ENCODE results near the gene SEC14L5.
"Not testable (repeated sequence)": the region's sequence is repeated elsewhere in the genome, so short reads cannot be mapped to it uniquely, and the experiment has no call there.

The SEC14L5 gene

DNA sequence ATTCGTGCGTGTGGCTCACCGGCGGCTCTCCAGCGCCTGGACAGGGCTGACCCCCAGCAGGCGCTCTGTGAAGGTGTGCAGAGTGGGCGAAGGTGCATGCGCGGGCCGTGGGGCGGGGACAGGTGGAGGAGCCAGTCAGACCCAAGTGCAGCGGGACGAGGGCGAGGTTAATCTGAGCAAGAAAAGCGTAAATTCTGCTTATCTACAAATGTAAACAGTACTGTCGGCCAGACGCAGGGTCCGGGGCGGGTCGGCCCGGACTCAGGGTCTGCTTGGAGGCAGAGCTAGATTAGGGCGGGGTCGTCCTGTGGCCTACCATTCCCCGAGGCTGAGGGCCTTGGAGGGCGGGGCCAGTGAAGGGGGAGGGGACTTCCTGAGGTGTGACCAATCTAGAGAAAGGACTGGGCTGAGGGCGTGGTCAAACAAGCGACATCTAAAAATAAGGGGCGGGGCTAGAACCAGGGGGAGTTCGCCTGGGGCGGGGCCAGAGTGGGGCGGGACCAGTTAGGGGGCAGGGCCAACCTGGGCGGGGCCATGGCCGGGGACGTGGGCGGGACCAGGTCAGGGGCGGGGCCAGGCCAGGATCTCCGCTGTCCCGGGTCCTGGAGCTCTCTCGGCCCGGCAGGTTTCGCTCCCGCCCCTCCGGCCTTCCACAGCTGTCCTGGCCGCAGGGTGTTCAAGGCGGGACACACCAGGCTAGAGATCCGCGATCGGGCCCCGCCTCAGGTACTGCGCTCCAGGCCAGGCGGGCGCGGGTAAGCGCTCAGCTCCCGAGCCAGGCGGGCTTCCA lies at the start of gene SEC14L5:
Gene SEC14L5 (plus strand): TSS at position 611 of the 790 bp plus-strand sequence. CDS start 994 bp downstream, outside the sequence.
- DNase-seq, result peak; percentile 93

DNA sequence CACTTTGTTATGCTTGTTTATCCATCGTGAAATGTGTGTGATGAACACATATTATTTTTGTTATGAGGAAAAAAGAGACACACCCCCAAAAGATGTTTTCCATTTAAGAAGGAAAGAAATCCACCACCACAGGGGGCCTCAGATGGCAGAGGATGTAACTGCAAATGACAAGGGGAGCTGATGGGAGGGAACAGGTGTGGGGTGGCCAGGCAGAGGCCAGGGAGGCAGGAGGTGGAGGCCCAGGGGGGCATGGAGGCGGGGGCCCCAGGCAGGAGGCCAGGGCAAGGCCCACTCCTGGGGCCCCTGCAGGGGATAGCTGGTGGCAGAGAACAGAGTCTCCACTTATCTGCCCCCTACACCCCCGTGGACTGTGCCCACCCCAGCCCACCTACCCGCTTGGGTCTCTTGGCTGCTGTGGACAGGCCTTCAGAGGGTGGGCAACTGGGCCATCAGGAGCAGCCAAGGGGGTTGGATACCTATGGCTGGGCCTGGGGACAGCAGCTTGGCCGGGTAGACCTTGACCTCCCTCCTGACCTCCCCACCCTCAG lies 49.2 kb upstream of the SEC14L5 start:
- no peak for DNase-seq

DNA sequence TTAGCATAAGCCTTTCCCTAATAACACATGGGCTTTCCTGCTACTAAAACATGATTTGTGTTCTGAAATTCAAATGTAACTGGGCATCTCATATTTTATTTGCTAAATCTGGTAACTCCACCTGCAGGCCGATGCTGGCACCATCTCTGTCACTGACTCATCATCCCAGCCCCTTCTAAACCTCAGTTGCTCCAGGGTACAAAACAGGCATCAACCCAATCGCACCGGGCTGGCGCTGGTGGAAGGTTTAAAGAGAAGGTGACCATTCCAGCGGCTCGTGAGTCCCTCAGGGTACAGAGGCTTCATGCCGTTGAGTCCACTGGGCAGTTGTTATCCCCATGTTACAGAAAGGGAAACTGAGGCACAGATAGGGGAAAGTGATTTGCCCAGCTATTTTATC lies 48.3 kb upstream of the SEC14L5 start:
- no peak for DNase-seq

DNA sequence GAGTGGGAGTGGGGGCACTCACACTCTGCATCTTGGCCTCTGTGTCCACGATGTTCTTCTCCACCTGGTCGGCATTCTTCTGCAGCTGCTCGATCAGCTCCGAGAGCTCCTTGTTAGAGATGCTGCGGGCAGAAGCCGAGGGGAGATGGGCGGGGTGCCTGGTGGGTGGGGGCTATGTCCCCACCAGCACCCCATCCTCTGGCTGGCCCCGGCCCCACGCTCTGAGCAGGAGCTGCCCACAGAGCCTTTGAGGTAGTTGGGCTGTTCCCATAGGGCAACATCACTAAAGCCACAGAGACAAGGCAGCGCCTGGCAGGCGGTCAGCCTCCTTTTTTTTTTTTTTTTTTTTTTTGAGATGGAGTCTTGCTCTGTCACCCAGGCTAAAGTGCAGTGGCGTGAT lies 47.3 kb upstream of the SEC14L5 start:
- no peak for DNase-seq

DNA sequence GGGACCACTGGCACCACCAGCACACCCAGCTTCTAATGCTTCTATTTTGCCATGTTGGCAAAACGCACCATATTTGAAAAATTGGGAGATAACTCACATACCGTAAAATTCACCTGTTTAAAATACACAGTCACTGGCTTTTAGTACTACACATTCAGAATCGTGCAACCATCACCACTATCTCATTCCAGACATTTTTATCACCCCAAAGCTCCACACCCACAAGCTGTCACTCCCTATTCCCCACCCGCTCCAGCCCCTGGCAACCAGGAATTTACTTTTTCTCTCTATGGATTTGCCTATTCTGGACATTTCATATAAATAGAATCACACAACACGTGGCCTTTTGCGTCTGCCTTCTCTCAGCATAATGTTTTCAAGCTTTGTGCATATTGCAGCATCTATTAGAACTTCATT lies 46.2 kb upstream of the SEC14L5 start:
- DNase-seq, result no peak

DNA sequence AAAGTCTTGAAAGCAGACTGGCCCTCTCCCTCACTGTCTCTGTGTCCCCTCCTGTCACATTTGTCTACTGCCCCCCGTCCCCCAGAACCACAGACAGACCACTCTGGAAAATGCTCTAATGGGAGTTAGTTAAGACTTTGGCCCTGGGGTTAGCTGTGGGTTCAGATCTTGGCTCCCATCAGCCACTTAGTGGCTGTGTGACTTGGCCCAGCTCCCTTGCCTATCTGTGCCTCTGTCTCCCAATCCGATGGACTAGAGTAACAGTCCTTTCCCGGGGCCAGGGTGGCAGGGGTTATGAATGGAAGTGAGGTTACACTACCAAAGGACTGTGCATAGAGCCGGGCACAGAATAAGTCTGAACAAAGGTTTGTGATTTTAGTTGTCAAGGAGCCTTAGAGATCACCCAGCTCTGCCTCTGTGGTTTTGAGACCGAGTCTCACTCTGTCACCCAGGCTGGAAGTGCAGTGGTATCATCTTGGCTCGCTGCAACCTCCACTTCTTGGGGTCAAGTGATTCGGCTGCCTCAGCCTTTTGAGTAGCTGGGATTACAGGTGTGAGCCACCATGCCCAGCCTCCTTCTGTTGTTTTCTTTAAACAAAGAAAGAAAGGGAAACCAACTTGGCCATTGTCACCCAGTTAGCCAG lies 44.9 kb upstream of the SEC14L5 start:
- no peak for DNase-seq

DNA sequence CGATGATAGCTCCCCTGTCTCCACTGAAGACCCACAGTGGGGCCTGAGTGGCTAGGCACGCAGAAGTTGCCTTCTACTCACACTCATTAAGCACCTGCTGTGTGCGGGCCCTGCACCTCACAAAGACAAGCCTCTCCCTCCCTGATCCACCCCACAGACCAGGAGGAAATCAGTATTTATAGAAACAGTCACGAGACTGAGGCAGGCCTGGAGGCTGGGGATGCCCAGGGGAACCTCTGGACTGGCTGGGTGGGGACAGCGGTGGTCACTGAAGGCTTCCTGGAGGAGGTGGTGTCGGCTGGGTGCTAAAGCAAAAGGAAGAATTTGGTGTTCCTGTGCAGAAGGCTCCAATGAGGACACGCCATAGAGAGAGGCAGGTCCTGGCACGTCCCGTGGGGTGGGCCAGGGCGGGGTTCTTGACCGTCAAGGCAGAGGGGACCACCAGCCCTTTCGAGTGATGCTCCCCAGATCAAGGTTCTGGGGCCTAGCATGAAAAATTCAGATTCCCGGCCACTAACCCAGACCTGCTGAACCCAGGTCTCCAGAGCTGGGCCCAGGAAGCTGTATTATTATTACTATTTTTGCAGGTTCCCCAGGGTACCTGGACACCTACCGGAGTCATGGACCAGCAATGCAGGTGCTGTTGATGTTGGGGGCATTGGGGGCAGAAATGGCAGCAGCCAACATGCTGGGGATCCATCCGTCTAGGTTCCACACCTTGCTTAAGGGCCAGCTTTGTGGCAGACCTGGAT lies 44.2 kb upstream of the SEC14L5 start:
- DNase-seq, result no peak

DNA sequence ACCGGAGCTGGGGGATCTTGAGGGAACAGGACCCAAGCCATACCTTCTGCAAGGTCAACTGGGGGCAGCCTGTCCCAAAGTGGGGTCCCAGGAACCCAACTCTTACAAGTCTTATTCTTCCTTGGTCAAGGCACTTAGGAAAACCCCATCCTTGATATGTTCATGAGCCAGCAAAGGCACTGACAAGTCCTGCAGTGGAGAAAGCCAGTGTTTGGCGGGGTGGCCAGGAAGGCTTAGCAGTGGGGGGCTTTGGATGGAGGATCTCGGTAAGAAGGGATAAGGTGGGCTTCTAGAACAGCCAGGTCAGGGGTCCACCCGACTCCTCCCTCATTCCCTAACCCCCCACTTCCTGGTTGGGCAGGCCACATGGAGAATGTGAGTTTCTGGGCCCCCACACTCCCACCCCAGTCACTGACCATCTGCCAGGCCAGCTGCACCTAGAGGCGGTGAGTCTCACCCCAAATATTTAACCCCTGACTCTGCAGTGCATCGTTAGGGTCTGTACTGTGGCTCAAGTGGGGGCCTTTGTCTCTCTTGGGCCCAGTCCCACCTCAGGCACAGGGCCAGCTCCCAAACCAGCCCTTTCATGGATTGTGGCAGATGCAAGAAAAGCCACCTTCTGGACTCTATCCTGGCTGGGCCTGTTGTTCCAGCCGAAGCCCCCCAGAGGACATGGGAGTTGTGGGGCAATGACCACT lies 43.5 kb upstream of the SEC14L5 start:
- no peak for DNase-seq

DNA sequence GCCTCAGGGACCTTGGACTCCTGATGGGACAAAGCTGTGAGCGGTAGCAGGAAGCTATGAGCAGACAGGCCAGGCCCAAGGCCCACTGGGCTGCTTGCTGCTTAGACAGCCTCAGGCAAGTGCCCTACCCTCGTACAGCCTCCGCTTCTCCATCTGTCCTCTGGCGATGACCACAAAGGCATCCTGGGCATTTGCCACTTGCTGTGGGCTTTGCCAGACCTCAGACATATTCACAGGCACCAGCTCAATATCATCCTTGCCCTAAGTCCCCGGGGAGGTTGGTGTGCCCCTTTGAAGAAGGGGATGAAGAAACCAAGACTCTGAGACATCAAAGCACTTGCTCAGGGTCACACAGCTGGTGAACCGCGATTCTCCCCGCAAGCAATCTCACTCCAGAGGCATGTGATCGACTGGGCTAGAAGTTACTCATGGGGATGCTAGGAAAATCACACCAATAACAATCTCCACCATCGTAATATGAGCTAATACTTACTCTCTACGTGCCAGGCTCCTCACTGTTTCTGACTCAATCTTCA lies 42.8 kb upstream of the SEC14L5 start:
- no peak for DNase-seq

DNA sequence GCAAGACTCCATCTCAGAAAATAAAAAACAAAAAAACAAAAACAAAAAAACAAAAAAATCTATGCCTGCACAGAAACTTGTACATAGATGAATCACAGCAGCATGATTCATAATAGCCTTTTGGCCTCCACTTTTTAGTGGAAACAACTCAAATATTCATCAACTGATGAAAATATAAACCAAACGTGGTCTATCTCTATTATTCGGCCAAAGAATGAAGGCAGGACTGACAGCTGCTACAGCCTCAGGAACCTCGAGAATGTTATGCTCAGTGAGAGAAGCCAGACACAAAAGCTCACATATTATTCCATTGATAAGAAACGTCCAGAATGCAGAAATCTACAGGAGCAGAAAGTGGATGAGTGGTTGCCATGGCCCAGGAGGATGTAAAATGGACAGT lies 41.0 kb upstream of the SEC14L5 start:
- no peak for DNase-seq

DNA sequence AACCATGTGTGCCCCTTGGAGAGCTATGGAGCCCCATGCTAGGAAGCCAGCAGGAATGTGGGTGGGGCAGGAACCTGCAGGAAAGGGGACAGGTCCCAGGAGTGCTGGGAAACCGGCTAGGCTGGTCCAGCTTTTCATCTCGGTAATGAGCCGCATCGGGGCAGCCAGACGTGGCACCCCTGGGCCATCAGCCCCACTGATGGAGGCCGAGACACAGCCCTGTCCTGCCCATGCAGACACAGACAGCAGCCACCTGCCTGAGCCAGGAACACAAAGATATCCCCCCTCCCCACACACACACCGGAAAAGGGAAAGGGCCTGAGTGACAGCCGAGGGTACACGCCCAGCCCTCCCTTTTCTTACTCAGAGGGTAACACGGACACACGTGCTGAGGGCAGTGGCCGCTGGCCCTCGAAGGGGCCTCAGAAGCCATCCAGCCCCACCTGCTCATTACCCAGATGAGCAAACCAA lies 39.3 kb upstream of the SEC14L5 start:
- DNase-seq, result no peak

DNA sequence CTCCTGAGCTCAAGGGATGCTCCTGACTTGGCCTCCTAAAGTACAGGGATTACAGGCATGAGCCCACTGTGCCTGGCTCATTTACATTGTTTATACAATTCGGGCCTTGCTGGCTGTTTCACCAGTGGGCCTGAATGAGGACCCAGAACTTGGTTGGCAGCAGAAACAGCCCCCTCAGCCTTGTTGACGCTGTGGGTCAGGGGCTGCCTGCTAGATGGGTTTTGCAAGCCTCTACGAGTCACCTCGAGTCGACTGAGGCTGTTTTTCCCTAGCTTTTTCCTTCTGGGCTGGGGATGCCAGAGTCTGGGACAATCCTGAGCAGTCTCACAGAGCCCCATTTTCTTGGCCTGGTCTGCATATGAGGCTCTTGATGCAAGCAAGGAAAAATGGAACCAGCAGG lies 37.3 kb upstream of the SEC14L5 start:
- no peak for DNase-seq

DNA sequence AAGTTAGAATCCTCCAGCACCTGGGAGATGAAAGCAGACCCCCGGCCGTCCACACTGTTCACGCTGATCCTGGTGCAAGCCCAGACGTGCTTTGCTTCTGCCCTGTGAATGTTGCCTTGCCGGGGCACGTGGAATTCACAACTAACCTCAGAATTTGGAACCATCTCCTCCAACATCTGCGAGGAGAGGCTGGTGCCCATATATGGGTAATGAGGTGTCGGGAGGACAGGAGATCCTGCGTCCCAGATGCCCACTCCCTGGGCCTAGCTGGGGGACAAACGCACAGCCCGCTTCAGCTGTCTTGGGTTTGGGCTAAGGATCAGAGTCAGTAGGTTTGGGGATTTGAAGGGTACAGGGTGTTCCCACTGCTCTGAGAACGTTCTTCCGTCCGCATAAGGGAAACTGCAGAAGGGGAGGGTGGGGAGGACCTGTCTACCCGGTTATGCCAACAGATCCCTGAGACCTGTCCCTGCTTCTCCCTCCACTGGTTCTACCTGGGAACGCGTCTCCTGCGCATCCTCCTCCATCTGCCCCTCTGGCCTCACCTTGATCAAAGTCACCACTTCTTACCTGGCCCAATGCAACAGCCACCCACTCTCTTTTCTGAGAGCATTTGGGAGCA lies 35.3 kb upstream of the SEC14L5 start:
- DNase-seq, result no peak

DNA sequence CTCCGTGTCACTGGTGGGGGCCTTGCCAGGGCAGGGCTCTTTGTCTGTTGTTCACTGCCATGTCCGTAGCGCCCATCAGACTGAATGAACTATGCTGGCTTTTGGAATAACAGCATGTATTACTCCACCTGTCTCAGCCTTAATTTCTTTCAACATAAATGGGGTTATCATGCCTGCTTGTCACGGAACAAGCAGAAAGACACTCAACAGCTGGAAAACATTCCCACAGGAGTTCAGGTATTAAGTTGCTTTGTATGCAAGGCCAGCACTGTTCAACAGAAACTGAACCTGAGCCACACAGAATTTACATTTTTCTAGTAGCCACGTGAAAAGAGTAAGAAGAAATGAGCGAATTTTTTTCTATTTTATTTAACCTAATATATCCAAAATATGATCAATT lies 34.3 kb upstream of the SEC14L5 start:
- no peak for DNase-seq

DNA sequence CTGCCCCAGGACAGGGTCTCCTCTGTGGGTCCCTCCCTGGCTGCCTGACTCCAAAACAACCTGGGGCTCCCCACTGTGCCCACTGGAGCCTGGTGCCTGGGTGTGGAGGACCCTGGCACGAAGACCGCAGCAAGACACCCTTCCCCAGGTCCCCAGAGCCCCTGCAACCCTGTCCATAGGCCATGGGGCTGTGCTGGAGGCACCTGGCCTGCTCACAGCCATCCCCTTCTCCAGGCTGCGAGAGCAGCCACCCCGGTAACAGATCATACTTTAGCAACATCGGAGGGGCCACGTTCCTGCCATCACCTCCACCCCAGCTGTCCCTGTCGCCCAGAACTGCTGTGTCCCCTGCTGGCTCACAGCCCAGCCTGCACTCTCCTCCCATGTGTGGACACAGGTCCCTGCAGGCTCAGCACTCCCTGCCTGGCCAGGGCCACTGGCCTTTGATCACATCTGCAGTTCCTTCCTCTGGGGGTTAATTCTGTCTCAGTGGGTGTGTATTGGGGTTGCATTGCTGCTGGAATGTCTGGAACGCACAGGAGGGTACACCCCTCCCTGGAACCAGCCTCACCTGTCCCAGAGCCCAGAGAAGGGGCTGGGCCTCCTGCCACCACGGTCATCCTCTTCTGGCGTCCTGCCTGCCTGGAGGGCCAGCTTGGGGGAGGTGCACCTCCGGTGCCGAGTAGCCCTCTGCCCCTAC lies 33.4 kb upstream of the SEC14L5 start:
- no peak for DNase-seq

DNA sequence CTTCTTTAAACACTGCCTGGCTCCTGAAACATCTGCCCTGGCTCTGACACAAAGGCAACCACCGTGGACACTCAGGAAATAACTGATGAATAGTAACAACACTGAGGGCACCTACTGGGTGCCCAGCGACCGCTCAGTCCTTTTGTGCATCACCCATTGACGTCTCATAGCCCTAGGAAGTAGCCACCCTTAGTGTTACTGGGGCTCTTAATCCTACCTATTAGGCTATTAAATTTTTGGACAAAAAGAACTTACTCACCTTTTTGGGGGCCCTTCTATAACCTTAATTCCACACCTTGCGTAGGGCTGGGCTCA lies 32.9 kb upstream of the SEC14L5 start:
- DNase-seq, result no peak

DNA sequence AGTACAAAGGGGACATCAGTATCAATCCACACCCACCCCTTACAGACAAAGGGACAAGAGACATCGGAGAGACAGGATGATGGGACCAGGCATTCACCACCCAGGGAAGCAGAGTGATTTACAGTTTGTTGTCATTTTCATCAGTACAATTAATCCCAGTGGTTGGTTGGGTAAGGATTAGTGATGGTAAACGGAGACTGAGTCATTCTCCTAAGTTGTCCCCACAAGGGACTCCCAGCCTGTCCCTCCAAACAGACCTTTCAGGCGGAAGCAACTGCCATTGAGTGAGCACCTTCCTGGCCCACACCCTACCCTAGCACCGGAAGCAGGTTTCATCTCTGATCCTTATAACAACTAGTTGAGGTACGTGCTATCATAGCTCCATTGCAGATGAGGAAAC lies 32.3 kb upstream of the SEC14L5 start:
- DNase-seq, result no peak

DNA sequence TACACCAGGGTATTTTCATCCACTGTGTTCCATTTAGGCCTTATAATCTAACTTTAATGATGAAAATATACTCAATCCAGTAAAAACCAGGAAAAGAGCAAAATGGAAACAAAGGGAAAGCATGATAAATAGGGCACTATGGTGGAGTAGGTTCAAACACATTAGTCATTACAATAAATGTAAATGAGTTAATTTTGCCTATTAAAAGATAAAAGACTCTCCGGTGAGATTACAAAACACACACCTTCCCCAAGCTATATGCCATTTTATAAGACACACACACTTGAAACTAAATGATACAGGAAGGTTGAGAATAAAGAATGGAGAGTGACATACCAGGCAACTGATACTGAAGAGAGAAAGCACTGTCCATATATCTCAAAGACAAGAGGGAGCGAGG lies 31.2 kb upstream of the SEC14L5 start:
- DNase-seq, result no peak

DNA sequence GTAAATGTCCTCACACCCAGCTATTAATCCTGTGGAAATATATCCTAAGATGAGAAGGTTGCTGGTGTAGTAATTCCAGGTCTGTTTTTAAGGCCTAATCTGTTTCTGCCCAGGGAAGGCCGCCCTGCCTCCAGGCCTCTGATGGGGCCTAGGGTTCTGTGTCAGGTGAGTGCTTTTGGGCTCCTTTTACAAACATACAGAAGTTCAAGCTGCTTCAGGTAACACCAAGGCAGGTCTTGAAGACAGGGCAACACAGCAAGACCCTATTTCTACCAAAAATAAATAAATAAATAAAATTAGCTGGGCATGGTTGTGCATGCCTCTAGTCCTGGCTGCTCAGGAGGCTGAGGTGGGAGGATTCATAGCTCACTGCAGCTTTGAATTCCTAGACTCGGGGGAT lies 30.5 kb upstream of the SEC14L5 start:
- no peak for DNase-seq

DNA sequence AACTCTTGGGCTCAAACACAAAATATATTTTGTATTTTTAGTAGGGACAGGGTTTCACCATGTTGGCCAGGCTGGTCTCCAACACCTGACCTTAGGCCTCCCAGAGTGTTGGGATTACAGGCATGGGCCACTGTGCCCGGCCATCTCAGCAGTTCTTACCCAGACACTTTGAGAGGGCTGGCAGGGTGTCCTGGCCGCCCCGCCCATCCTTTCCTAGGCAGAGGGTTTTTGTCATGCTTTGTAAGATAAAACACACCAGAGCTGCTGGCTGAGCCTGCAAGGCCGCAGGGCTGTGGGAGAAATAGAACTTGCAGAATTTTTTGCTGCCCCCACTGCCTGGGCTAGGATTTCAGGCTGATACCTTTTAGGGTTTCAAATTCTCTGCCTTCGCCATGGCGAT lies 29.9 kb upstream of the SEC14L5 start:
- no peak for DNase-seq

DNA sequence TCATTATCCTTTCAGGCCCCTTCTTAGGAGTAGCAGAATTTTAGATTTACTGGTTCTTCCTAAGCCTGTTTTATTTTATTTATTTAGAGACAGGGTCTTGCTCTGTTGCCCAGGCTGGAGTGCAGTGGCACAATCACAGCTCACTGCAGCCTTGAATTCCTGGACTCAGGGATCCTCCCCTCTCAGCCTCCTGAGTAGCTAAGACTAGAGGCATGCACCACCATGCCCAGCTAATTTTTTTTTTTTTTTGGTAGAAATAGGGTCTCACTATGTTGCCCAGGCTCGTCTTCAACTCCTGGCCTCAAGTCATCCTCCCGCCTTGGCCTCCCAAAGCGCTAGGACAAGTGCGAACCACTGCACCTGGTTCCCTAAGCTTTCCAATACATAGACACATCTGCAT lies 28.5 kb upstream of the SEC14L5 start:
- not testable (repeated sequence) for DNase-seq

DNA sequence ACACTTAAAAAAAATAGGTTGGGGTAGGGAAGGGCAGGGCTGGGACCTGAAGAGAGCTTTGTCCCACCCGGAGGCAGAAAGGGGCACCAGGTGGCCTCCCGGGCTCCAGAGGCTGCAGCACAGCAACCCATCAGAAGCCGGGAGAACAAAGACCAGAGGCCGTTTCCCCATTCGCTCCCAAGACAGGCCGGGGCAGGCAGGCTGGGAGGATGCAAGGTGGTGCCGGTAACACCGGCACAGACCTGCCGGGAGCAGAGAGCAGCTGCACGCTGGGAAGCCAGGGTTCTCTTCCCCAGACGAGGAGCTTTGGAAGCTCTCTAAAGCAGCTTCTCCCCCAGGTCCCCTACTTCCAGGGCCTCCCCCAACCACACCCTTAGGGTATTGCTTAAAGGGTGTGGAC lies 26.7 kb upstream of the SEC14L5 start:
- no peak for DNase-seq
